Vein endothelial cell (primary cell): Measurements from ENCODE around the gene UGGT2. TPM values are rescaled to one million over a fixed set of nuclear protein-coding genes. Genes with fewer than 3 reads are reported as not detected.

Source experiments
- small RNA-seq: library from RNA; depleted of rRNA; stranded (forward); fragments of <200 nt; gene quantifications from one replicate; pipeline ENCODE3, GENCODE V24; 2012
- total RNA-seq: library from RNA; depleted of rRNA; stranded (reverse); fragments of >200 nt; gene quantifications from 2 replicates; pipeline ENCODE4 v1.2.3, GENCODE V29; 2012

The UGGT2 gene
- 35.9 and 37.6 TPM in 2 replicates for total RNA-seq

GRCh38 chr13:96053003-96053703, at the start of gene UGGT2:
TSS of gene UGGT2 (minus strand) at chr13:96053401. CDS start at chr13:96053312, 89 bp downstream.

GRCh38 chr13:96089749-96090239, 36.6 kb upstream of the UGGT2 start, which contains the start of gene HS6ST3:
TSS of gene HS6ST3 (plus strand) at chr13:96090107.

Small RNA genes within 50 kb of the gene (small RNA-seq; reads per million reads assigned to genes)
- not detected for gene HMGN1P24

Other genes starting within 250 kb of the UGGT2 start
- 0.65 and 1.1 TPM in 2 replicates for gene HS6ST3, start 36.7 kb upstream of the UGGT2 start, total RNA-seq